Hepatocyte (in vitro differentiated cells): ENCODE measurements around the gene CNOT4.

Experiments used
- CTCF ChIP-seq: fragments of 200-600 bp; sonication (generic); IDR thresholded peaks from 2 replicates; pipeline ENCODE4 v1.5.1; 2016; ENCODE audit warnings: antibody characterized with exemption, mild to moderate bottlenecking; ENCODE audit not compliant: poor library complexity
- EZH2 ChIP-seq: fragments of 200-600 bp; sonication (generic); IDR thresholded peaks from 2 replicates; pipeline ENCODE4 v1.6.1; 2016; ENCODE audit warnings: antibody characterized with exemption, mild to moderate bottlenecking, borderline replicate concordance

- TF ChIP-seq CTCF (no peak), EZH2 (no peak)
Observed at GRCh38 chr7:135459951-135460567, 49.8 kb downstream of the CNOT4 start.
